Left ventricle myocardium superior (tissue), 1 donor: Measurements from ENCODE around the gene STARD8. TPM values are rescaled to one million over a fixed set of nuclear protein-coding genes. Genes with fewer than 3 reads are reported as not detected.
"Not testable (repeated sequence)": the region's sequence is repeated elsewhere in the genome, so short reads cannot be mapped to it uniquely, and the experiment has no call there.

ENCODE experiments used
- ATAC-seq: fragments of 200-7000 bp; cut with Tn5 transposase; one replicate; pipeline ENCODE4 v1.9.1; 2020; ENCODE audit warnings: mild to moderate bottlenecking, moderate library complexity
- DNase-seq: peaks from one replicate; pipeline ENCODE4 v3.0.0-alpha.2; 2020
- intact Hi-C: fragments of 100-400 bp; cut with micrococcal nuclease; formaldehyde crosslinking; loops from one replicate; pipeline ENCODE4 v1.11.0; 2022
- long read RNA-seq: library from polyadenylated mRNA; unstranded; transcript quantifications from one replicate; pipeline ENCODE4 v2.0.0, GENCODE V29; 2021
- total RNA-seq: library from RNA; stranded (reverse); fragmentation: NEBNext Ultra II Directional; extraction: Animal tissue kit (Norgen Biotek cat#: 25700); gene quantifications from one replicate; pipeline ENCODE4 v1.2.1, GENCODE V29; 2021
- donor health status: DM: no; HTN: yes; CAD: no; lungs with severe emphysema.

STARD8 gene, protein sequence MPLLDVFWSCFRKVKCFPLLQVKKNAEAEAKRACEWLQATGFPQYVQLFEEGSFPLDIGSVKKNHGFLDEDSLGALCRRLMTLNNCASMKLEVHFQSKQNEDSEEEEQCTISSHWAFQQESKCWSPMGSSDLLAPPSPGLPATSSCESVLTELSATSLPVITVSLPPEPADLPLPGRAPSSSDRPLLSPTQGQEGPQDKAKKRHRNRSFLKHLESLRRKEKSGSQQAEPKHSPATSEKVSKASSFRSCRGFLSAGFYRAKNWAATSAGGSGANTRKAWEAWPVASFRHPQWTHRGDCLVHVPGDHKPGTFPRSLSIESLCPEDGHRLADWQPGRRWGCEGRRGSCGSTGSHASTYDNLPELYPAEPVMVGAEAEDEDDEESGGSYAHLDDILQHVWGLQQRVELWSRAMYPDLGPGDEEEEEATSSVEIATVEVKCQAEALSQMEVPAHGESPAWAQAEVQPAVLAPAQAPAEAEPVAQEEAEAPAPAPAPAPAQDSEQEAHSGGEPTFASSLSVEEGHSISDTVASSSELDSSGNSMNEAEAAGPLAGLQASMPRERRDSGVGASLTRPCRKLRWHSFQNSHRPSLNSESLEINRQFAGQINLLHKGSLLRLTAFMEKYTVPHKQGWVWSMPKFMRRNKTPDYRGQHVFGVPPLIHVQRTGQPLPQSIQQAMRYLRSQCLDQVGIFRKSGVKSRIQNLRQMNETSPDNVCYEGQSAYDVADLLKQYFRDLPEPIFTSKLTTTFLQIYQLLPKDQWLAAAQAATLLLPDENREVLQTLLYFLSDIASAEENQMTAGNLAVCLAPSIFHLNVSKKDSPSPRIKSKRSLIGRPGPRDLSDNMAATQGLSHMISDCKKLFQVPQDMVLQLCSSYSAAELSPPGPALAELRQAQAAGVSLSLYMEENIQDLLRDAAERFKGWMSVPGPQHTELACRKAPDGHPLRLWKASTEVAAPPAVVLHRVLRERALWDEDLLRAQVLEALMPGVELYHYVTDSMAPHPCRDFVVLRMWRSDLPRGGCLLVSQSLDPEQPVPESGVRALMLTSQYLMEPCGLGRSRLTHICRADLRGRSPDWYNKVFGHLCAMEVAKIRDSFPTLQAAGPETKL
- 10.5 TPM for total RNA-seq
- long read RNA-seq, full-length matches to known transcripts, result 5 of 15 reads
- long read RNA-seq, partial matches to known transcripts, result 7 of 15 reads
- long read RNA-seq, other reads (novel, unspliced or antisense), result 3 of 15 reads

DNA sequence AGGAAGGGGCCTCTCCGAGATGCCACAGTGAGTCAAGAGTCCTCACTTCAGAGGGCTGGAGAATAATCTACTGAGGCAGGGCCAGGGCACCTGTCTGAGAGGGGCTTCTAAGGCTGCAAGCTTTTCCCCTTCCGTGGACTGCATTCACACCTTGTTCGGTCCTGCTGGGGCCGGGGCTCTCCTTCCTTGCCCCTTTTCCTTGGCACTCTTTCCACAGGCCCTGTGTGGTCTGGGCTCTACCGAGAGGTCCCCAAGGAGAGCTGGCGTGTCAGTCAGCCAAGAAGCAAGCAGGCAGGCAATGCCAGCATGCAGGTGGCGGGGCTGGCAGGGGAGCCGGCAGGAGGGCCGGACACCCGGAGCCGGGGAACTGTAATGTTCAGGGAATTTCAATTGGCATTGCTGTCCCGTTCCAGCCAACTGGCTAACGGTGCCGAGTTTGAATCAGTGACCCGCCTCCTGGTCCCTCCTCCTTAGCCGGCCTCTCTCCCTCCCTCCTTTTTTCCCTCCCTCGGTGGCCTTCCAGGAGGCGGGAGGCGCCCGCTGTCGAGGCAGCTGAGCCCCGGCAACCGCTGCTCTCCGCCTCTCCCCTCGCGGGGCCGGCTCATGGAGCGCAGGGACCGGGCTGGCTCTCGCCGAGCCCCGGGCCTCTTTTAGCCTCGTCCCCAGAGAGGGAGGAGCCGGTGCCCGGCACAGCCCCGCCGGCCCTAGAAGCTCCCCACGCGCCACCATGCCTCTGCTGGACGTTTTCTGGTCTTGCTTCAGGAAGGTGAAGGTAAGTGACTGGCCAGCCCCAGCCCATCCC is at the start of gene STARD8:
TSS of gene STARD8 (plus strand) at position 511 of the 802 bp plus-strand sequence. CDS start at position 728, 217 bp downstream.
- ATAC-seq (peak; percentile 87), DNase-seq (peak; percentile 54)

GRCh38 chrX:68598841-68599240 is 48.6 kb upstream of the STARD8 start:
- intact Hi-C loops, result no loop called here
- no peak for ATAC-seq
- no peak for DNase-seq

More for the DNA sequence above, at the start of gene STARD8:
- intact Hi-C loops, result no loop called here

- intact Hi-C loops, result no loop called here
- ATAC-seq (no peak), DNase-seq (no peak)
Measured at GRCh38 chrX:68599256-68600152, 48.0 kb upstream of the STARD8 start.

DNA sequence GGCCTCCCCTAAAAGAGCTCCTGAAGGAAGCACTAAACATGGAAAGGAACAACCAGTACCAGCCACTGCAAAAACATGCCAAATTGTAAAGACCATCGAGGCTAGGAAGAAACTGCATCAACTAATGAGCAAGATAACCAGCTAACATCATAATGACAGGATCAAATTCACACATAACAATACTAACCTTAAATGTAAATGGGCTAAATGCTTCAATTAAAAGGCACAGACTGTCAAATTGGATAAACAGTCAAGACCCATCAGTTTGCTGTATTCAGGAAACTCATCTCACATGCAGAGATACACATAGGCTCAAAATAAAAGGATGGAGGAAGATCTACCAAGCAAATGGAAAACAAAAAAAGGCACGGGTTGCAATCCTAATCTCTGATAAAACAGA is 43.2 kb upstream of the STARD8 start:
- intact Hi-C loops, ATAC-seq: not testable (repeated sequence)

DNA sequence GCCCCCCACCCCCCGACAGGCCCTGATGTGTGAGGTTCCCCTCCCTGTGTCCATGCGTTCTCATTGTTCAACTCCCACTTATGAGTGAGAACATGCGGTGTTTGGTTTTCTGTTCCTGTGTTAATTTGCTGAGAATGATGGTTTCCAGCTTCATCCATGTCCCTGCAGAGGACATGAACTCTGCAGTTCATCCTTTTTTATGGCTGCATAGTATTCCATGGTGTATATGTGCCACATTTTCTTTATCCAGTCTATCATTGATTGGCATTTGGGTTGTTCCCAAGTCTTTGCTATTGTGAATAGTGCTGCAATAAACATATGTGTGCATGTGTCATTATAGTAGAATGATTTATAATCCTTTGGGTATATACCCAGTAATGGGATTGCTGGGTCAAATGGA is 32.7 kb upstream of the STARD8 start:
- intact Hi-C loops, ATAC-seq, DNase-seq: not testable (repeated sequence)

More for the DNA sequence above, 43.2 kb upstream of the STARD8 start:
- DNase-seq, result not testable (repeated sequence)

DNA sequence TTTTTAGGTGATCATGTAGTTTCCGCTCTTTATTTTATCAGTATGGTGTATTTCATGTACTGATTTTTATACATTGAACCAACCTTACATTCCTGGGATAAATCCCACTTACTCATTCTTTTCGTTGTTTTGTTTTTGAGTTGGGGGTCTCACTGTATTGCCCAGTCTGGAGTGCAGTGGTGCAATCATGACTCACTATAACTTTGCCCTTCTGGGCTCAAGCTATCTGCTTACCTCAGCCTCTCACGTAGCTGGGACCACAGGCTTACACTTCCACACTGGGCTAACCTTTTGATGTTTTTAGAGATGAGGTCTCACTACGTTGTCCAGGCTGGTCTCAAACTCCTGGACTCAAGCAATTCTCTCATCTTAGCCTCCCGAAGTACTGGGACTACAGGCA is 19.5 kb upstream of the STARD8 start:
- no peak for ATAC-seq
- intact Hi-C loops, result no loop called here
- no peak for DNase-seq

DNA sequence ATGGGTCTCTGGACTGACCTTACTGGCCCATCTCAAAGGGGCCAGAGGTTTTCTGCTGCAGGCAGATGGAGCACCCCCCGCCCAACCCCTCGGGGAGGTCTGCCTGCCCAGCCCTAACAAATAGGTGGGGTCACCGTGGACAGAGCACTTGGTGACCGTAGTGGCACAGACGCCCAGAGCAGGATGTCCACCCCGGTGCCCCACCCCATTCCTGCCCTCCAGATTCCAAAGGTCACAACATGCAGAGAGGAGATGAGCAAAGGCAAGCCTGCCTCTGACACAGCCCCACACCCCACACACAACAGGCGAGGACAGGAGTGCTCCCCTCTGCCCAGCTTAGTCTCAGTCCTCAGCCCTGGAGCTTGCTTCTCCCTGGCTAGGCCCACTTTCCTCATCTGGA is 17.5 kb upstream of the STARD8 start:
- DNase-seq, ATAC-seq, intact Hi-C loops: not testable (repeated sequence)

DNA sequence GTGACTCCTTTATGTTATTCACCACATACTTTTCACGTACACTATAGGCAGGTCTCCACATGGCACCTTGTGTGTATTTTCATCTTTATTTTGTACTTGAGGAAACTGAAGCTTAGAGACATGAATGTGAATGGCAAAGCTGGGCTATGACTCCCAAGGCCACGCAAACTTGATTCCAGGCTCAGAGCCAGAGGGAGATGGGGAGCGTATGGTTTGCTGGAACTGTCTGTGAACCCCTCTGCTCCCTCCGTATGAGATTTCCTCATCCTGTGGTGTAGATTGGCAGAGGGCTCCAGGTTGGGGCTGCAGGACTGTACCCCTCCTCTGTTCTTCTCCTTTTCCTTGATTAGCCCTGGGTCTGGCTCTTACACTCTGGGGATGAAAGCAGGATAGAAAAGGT is 16.1 kb upstream of the STARD8 start:
- no peak for DNase-seq
- intact Hi-C loops, result no loop called here
- no peak for ATAC-seq

- DNase-seq (no peak), ATAC-seq (no peak)
- intact Hi-C loops, result no loop called here
Measured at GRCh38 chrX:68632491-68632890, 15.0 kb upstream of the STARD8 start.

GRCh38 chrX:68633981-68634380 is 13.5 kb upstream of the STARD8 start:
- DNase-seq (no peak), ATAC-seq (no peak)
- intact Hi-C loops, result no loop called here

GRCh38 chrX:68634649-68635227 is 12.7 kb upstream of the STARD8 start:
- no peak for DNase-seq
- ATAC-seq, result no peak
- intact Hi-C loops, result no loop called here

DNA sequence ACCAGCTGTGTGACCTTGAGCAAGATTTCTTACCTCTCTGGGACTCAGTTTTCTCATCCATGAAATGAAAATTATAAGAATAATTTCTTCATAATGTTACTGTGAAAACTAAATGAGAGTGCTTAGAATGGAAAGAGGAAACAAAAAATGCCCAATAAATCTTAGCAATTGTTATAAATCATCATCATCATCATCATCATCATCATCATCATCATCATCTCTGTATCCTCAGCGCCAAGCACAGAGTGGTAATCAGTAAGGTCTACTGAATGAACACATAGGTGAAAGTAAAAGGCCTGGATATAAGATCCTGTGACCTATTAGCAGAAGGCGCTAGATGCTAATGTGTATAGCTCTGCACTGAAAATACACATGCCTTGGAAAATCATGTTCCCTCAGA is 6.8 kb upstream of the STARD8 start:
- intact Hi-C loops, result no loop called here
- DNase-seq, result no peak
- no peak for ATAC-seq

DNA sequence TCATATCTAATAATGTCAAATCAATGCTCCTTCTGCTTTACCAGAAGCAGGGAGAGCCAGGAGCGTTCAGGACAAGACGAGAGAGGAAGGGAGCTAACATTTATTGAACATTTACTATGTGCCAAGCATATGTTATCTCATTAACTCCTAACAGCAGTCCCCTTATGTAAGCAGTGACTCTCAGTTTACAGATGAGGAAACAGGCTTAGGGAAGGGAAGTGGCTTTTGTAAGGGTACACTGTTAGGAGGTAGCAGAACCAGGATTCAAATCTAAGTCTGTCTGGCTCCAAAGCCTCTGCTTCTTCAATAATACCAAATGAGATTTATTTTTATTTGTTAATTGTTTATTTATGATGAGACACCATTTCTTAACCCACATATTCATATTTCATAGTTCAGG is 2.6 kb upstream of the STARD8 start:
- DNase-seq (no peak), ATAC-seq (no peak)
- intact Hi-C loops, result no loop called here

DNA sequence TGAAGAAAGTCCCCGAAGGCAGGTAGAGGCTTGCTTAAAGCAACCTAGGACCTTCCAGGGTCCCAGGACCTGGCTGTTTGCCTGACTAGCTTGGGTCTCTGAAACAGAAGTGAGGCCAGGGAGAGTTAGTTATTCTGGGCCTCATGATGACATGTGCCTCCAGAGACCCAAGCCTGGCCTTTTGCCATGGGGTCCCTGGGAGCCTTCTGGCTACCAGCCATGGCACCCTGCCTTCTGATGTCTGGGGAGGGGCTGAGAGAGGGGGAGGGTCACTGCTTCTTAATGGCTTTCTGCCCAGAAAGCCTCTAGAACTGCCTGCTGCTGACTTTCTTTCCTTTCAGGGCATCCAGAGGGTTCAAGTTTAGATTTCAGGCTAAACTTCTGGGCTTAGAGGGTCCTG is 1.0 kb upstream of the STARD8 start:
- ATAC-seq (peak; percentile 21), DNase-seq (peak; percentile 44)
- intact Hi-C loops, result no loop called here

DNA sequence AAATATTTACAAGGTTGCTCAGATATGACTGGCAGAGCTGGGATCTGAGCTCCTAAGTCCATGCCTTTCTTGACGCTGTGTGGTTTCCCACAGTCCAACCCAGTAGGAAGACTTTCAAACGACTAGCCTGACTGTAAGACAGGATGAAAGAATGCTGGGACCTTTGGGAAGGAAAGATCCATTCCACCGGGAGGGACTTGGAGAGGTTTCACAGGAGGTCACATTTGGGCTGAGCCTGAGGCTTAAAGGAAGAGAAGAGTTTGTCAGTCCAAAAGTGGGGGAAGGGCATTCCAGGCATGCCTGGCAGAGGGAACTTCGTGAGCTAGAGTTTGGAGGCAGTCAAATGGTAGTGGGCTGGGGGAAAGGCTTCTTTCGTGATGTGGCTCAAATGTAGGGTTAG is 1.5 kb downstream of the STARD8 start:
- ATAC-seq, result no peak
- no peak for DNase-seq
- intact Hi-C loops, result no loop called here

GRCh38 chrX:68650491-68650890 is 3.0 kb downstream of the STARD8 start:
- intact Hi-C loops, result no loop called here
- DNase-seq (no peak), ATAC-seq (no peak)

DNA sequence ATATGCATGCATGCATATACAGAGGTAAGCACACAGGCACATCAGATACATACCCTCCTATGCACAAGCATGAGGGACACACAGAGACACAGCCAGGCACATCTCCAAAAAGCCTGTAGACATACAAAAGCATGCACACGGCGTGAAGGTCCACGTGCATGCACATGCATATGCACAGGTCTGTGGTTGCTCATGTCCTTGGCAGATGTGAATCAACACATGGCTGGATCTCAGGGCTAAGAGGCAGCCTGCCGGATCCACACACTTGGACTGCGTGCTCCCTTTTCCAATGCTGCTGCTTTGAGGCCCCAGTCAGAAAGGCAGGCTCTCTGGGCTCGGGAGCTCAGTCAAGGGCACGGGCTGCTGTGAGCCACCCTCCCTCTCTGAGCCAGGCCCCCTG is 3.6 kb downstream of the STARD8 start:
- ATAC-seq (no peak), DNase-seq (no peak)

More for the DNA sequence above, 3.6 kb downstream of the STARD8 start:
- intact Hi-C loops, result no loop called here
